Right lobe of liver (tissue), 6 donors: ENCODE results near the gene MAST4. TPM values are rescaled to one million over a fixed set of nuclear protein-coding genes. Genes with fewer than 3 reads are reported as not detected.

Experiments used
- ATAC-seq, 4 donors: fragments of 200-7000 bp; cut with Tn5 transposase; one replicate each; pipeline ENCODE4 v1.9.1; 2020; ENCODE audit warnings: mild to moderate bottlenecking in 4 of 4, moderate library complexity in 4 of 4
- DNase-seq, 3 donors: peaks; one replicate each; pipeline ENCODE4 v3.0.0-alpha.2; 2020
- H3K27ac ChIP-seq, 3 donors: fragments of 200-600 bp; one replicate each; pipeline ENCODE4 v1.8.0; 2022
- H3K27me3 ChIP-seq, 2 donors: fragments of 200-600 bp; one replicate each; pipeline ENCODE4 v1.8.0; 2022
- H3K36me3 ChIP-seq, 4 donors: fragments of 200-600 bp; sonication (generic) in 1 of 4; one replicate each; pipeline versions ENCODE4 v1.5.1 to v1.8.0; 2017 to 2022; ENCODE audit warnings: control low read depth in 1 of 4
- H3K4me1 ChIP-seq, 4 donors: fragments of 200-600 bp; sonication (generic) in 1 of 4; one replicate each; pipeline versions ENCODE4 v1.5.1 to v1.8.0; 2017 to 2022; ENCODE audit warnings: control low read depth in 1 of 4
- H3K4me3 ChIP-seq, 3 donors: fragments of 200-600 bp; one replicate each; pipeline ENCODE4 v1.8.0; 2022
- H3K9me3 ChIP-seq, 4 donors: fragments of 200-600 bp; sonication (generic) in 1 of 4; one replicate each; pipeline versions ENCODE4 v1.5.1 to v1.8.0; 2017 to 2022; ENCODE audit warnings: control low read depth in 1 of 4
- POLR2A ChIP-seq: fragments of 450-650 bp; IDR thresholded peaks from one replicate; pipeline ENCODE4 v1.6.1; 2017; ENCODE audit warnings: antibody characterized with exemption, mild to moderate bottlenecking
- whole genome bisulfite sequencing: methylation state at CpG from one replicate; pipeline ENCODE4 v1.1.6; 2018; ENCODE audit warnings: low coverage, low lambda C conversion rate; ENCODE audit not compliant: insufficient coverage; ENCODE audit errors: missing lambda C conversion rate; 5-methylcytosine and 5-hydroxymethylcytosine counted together
- intact Hi-C, 2 donors: fragments of 100-400 bp; cut with DNase I; formaldehyde crosslinking; loops; one replicate each; pipeline versions ENCODE4 v1.11.2 to v1.14.1; 2022
- total RNA-seq, 6 experiments: library from RNA; depleted of rRNA in 2 of 6; stranded (reverse); fragments of >200 nt in 2 of 6; fragmentation: NEBNext Ultra II Directional in 3 of 6; extraction: Animal tissue kit (Norgen Biotek cat#: 25700) in 3 of 6; gene quantifications; one replicate each; pipeline versions ENCODE4 v1.1.0 to v1.2.4, GENCODE V29; 2016 to 2023
- TF ChIP-seq, protein P1 (sequence below), 4 donors: fragments of 200-600 bp in 3 of 4; fragments of 450-650 bp in 1 of 4; IDR thresholded peaks; one replicate each; pipeline versions ENCODE4 v1.5.1 to v1.8.0; 2016 to 2022; ENCODE audit warnings: antibody characterized with exemption in 4 of 4, mild to moderate bottlenecking in 2 of 4
- donor health status: DM: no; HTN: yes; CAD: no.
- donor health status: DM: no; HTN: no; CAD: no.
- donor health status: DM: no; HTN: no; CAD: no.
- donor health status: DM: no; HTN: yes; CAD: no.
- donor health status: DM: no; HTN: yes; CAD: no.

Gene MAST4
- total RNA-seq, 6 experiments from 2014 or later, result 9.4 to 23.5 (median 13.9) TPM

DNA sequence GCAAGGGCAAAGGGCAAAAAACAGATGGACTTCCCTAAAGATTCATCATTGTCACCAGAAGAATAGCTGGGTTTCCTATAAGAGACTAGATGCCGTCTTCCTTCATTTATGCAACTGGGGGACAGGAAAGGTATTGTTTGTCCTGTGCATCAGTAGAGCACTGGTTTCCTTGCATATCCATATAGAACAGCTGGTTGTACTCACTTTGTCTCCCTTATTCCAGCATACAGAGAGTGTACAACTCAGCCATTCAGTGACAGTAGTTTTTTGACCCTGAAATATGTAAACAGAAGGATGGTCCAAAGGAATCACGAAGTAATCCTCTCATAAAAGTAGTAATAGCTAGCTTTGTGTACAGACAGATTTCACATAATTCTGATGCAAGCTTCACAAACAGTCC is 22.5 kb upstream of the MAST4 start:
- 32% methylated on average over 2 of the region's 2 CpGs for WGBS
- Histone ChIP-seq H3K4me3 (no peak overlapping the region), H3K27me3 (no peaks in the 10 kb centered on the region), H3K9me3 (no peaks in the 10 kb centered on the region), H3K4me1 (no peaks in the 10 kb centered on the region), H3K27ac (no peak overlapping the region), H3K36me3 (no peaks in the 10 kb centered on the region)
- DNase-seq (no peak), ATAC-seq (peak; percentile 13 to 69 (median 48))
- TF ChIP-seq, protein P1, sequence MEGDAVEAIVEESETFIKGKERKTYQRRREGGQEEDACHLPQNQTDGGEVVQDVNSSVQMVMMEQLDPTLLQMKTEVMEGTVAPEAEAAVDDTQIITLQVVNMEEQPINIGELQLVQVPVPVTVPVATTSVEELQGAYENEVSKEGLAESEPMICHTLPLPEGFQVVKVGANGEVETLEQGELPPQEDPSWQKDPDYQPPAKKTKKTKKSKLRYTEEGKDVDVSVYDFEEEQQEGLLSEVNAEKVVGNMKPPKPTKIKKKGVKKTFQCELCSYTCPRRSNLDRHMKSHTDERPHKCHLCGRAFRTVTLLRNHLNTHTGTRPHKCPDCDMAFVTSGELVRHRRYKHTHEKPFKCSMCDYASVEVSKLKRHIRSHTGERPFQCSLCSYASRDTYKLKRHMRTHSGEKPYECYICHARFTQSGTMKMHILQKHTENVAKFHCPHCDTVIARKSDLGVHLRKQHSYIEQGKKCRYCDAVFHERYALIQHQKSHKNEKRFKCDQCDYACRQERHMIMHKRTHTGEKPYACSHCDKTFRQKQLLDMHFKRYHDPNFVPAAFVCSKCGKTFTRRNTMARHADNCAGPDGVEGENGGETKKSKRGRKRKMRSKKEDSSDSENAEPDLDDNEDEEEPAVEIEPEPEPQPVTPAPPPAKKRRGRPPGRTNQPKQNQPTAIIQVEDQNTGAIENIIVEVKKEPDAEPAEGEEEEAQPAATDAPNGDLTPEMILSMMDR (IDR thresholded peaks at IDR 0.05), result no peak
- no peak for TF ChIP-seq POLR2A
- intact Hi-C loops, result no loop called here

DNA sequence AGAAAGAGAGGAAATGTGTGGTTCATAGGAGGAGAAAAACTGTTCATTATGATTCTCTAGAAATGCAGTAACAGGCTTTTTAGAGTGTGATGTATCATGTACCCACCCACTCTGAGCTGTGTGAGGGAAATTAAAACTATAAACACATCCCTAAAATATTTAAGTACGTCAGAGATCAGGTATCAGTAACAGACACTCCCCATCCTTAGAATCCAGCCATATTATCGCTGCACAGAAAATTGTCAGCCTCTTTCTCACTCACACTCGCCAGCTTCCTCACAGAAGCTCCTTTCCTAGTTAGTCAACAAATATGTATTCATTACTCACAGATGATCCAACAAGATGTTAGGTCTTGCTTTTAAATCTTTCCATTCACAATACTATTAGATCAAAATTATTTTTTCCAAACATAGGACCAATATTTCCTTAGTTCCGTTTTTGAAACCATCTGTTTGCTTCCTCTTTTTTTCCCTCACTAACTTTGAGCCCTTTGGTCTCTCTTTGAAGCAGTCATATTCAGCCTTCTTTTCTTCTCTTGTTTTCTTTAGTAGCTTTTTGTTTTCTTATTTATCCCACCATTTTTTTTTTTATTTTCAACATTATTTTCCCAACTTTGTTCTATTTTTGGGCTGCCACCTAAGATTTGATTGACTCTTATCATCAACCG is 13.6 kb upstream of the MAST4 start:
- DNase-seq (no peak), ATAC-seq (no peak)
- H3K4me1 ChIP-seq, result no peaks in the 10 kb centered on the region
- no peak overlapping the region for H3K27ac ChIP-seq
- no peak for TF ChIP-seq POLR2A
- TF ChIP-seq, protein P1 (IDR thresholded peaks at IDR 0.05), result no peak
- H3K27me3 ChIP-seq, result no peaks in the 10 kb centered on the region
- H3K9me3 ChIP-seq, result no peaks in the 10 kb centered on the region
- H3K4me3 ChIP-seq, result no peak overlapping the region
- no peaks in the 10 kb centered on the region for H3K36me3 ChIP-seq
- intact Hi-C loops, result no loop called here
- 56% methylated on average over 5 of the region's 5 CpGs for WGBS

DNA sequence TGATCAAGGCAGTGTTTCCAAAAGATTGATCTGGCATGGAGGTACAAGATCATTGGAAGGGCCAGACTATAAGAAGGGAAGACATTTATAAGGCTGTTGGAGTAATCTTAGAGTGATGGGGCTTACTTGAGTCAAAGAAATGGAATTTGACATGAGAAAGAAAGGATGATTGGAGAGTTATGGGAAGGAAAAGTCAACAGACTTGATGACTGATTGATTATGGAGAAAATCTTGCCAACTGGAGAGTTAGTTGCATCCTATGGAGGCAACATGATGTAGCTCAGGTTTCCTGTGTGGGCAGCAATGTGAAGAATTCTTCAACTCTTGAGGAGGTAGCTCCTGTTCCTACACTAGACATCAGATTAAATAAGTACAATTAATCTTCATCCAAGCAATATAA is 10.9 kb upstream of the MAST4 start:
- ATAC-seq, result no peak
- intact Hi-C loops, result no loop called here
- Histone ChIP-seq H3K27me3 (no peaks in the 10 kb centered on the region), H3K4me3 (no peak overlapping the region), H3K27ac (no peak overlapping the region), H3K9me3 (no peaks in the 10 kb centered on the region), H3K36me3 (no peaks in the 10 kb centered on the region), H3K4me1 (no peaks in the 10 kb centered on the region)
- no peak for TF ChIP-seq POLR2A
- TF ChIP-seq, protein P1 (IDR thresholded peaks at IDR 0.05), result no peak
- DNase-seq, result no peak

DNA sequence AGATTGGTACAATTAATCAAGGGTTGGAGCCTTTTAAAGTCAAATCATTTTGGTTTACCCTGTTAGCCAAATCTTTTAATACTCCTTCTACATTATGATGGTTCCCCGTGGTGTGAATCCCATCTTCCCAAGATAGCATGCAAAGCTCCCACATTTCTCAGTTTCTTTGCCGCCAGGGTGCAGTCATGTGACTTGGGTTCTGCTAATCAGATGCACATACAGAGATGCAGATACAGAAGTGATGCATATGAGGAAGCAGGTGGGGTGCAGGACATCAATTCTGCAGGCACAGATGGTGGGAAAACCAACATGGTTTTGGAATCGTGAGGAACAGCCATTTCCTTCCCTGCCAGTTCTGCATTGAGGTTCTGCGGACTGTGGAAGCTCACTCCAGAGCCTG is 8.4 kb upstream of the MAST4 start:
- TF ChIP-seq, protein P1 (IDR thresholded peaks at IDR 0.05), result no peak
- no peak for TF ChIP-seq POLR2A
- no peaks in the 10 kb centered on the region for H3K4me1 ChIP-seq
- H3K27me3 ChIP-seq, result no peaks in the 10 kb centered on the region
- WGBS, result 63% methylated on average over 4 of the region's 4 CpGs
- no peaks in the 10 kb centered on the region for H3K9me3 ChIP-seq
- no peak overlapping the region for H3K27ac ChIP-seq
- no peaks in the 10 kb centered on the region for H3K36me3 ChIP-seq
- no peak overlapping the region for H3K4me3 ChIP-seq
- DNase-seq (no peak), ATAC-seq (no peak)
- intact Hi-C loops, result no loop called here
